ENCODE measurements around the gene AMZ1.

DNA sequence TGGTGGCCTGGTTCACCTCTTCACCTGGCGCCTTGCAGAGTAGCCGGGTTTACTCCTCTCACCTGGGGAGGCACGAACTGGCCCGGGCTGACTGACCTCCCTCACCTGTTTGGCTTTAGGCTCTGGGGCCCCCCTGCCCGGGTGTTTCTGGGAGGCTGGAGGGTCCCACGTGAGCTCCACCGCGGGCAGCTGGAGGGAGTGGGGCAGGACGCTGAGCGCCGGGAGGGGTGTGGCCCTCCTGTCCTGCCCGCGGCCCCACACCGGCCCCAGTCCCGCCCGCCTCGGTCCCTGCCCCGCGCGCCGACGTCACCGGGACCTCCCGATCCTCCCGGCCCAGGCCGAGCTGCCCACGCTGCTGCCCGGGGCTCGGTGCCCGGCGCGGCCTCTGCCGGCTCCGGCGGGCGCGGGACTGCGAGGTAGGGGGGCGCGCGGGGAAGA is at the start of gene AMZ1:
- no peak for TF ChIP-seq POLR2A (IDR thresholded peaks at IDR 0.05)
- TF ChIP-seq, protein P1, sequence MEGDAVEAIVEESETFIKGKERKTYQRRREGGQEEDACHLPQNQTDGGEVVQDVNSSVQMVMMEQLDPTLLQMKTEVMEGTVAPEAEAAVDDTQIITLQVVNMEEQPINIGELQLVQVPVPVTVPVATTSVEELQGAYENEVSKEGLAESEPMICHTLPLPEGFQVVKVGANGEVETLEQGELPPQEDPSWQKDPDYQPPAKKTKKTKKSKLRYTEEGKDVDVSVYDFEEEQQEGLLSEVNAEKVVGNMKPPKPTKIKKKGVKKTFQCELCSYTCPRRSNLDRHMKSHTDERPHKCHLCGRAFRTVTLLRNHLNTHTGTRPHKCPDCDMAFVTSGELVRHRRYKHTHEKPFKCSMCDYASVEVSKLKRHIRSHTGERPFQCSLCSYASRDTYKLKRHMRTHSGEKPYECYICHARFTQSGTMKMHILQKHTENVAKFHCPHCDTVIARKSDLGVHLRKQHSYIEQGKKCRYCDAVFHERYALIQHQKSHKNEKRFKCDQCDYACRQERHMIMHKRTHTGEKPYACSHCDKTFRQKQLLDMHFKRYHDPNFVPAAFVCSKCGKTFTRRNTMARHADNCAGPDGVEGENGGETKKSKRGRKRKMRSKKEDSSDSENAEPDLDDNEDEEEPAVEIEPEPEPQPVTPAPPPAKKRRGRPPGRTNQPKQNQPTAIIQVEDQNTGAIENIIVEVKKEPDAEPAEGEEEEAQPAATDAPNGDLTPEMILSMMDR (IDR thresholded peaks at IDR 0.05) = no peak

Data from body of pancreas (tissue), 4 donors.